CD4-positive, alpha-beta T cell treated with Interleukin-17A for 1 hour (primary cell): ENCODE measurements around the gene TP63.

ENCODE experiments used
- DNase-seq: peaks from one replicate; pipeline ENCODE4 v3.0.0-alpha.2; 2020

TP63 gene

GRCh38 chr3:189896533-189896932, 265.3 kb downstream of the TP63 start:
- no peak for DNase-seq

- no peak for DNase-seq
Measured at GRCh38 chr3:189897406-189897805, 266.2 kb downstream of the TP63 start.

DNA sequence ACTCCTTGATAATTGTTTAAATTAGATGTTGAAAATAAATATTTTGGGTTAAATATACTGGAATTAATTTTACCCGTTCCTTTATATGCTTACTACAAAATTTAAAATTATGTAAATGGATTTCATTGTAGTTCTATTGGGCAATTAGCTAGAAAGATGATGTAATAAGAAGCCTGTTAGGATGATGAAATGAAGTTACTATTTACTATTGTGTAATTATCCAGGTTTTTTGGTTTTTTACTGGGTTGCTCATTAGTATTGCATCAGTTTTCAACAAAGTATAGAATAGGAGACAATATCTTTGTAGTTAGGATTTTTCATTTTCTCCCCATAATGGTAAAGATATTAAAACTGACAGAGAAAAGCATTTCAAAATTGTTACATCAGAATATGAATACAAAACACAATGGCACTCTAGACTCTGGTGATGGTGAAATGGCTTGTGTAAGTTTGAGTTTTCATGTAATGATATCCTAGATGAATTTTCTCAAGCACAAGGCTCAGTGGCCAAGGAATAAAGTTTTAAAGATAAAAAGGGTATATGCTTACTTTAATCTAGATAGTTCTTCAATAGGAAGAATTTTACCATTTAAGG, 267.5 kb downstream of the TP63 start:
- no peak for DNase-seq

- no peak for DNase-seq
Measured at GRCh38 chr3:189899186-189899585, 268.0 kb downstream of the TP63 start.

- DNase-seq = no peak
Measured at GRCh38 chr3:189900578-189900977, 269.4 kb downstream of the TP63 start.

GRCh38 chr3:189901481-189901880, 270.3 kb downstream of the TP63 start:
- no peak for DNase-seq

- DNase-seq = no peak
Measured at GRCh38 chr3:189902230-189903186, 271.3 kb downstream of the TP63 start.

- no peak for DNase-seq
Measured at GRCh38 chr3:189903562-189904250, 272.5 kb downstream of the TP63 start.

- DNase-seq = no peak
Measured at GRCh38 chr3:189907803-189908202, 276.6 kb downstream of the TP63 start.

DNA sequence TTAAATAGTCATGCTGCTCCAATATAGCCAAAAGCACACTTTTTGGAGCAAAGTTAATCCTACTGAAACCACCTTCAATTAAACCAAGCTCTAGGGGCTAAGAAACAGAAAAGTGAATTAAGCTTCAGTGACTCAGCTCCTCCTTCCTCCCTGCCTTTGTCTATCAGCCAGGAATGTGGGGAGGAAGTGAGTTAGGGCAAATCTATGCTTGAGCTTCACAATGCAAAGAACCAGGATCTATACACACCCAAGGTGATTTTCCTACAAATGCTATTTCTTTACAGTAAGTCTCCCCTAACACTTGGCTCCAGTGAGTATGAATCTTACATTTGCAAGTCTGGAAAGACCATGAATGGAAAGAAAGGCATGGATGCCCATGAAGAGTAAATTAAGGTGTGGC, 277.5 kb downstream of the TP63 start:
- no peak for DNase-seq

- no peak for DNase-seq
Measured at GRCh38 chr3:189909139-189909538, 277.9 kb downstream of the TP63 start.

DNA sequence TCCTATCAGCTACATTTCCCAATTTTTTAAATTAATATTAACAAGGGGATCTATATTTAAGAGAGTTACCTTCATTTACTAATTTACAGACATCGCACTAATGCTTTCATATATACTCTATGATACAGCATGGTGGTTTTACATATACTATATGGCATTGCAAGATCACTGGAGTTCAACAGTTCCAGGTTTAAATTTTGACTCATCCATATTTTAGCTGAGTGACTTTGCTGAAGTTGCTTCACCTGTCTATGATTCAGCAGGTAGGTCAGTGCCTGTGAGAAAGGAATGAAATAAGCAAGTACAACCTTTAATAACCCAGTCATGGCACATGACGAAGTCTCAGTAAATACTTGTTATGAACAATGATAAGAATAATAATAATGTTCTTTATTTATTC, 278.4 kb downstream of the TP63 start:
- DNase-seq = no peak

DNA sequence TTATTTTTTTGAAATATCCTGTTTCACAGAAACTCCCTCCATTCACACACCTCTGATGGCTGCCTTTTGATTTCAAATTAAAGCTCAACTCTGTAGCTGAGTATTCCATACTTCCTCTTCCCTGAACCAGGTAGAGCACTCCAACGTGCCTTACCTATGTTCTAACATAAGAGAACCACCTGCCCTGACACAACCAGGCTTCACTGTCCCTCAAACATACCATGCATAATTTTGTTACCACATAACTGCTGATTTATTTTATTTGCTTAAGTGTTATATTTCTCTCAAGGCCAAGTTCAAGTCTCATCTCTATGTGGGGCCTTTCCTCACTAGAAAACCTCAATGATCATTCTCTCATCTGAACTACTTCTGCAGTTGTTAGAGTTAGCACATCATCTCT, 279.8 kb downstream of the TP63 start:
- no peak for DNase-seq

DNA sequence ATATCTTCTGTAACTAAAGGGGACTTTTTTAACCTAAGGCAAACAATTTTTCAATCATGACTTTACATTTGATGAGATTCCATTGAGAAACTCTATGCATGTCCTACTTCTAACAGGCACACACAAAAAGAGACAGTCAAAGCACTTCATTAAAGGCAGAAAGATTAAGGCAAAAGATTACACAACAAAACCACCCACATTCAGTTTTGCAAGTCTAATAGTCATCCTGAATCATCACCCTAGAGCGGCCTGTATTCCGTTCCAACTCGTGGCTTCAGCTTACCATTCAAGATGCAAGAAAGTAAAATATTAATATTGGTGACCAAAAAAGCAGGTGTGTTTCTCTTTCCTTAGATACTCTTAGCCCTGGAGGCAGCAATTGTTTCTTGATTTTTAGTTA, 283.6 kb downstream of the TP63 start:
- DNase-seq = no peak

DNA sequence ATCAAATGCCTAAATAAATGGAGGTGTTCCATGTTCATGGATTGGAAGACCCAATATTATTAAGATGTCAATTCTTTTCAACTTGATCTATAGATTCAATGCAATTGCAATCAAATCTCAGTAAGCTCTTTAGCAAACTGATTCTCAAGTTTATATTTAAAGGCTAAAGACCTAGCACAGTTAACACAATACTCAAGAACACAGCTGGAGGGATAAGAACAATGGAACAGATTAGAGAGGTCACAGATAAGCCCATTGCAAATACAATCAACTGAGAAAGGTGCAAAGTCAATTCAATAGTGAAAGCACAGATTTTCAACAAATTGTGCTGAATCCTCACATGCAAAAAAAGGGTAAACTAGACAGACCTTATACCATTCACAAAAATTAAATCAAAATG, 290.6 kb downstream of the TP63 start:
- DNase-seq = no peak

- DNase-seq = no peak
Measured at GRCh38 chr3:189927975-189928895, 297.0 kb downstream of the TP63 start.

DNA sequence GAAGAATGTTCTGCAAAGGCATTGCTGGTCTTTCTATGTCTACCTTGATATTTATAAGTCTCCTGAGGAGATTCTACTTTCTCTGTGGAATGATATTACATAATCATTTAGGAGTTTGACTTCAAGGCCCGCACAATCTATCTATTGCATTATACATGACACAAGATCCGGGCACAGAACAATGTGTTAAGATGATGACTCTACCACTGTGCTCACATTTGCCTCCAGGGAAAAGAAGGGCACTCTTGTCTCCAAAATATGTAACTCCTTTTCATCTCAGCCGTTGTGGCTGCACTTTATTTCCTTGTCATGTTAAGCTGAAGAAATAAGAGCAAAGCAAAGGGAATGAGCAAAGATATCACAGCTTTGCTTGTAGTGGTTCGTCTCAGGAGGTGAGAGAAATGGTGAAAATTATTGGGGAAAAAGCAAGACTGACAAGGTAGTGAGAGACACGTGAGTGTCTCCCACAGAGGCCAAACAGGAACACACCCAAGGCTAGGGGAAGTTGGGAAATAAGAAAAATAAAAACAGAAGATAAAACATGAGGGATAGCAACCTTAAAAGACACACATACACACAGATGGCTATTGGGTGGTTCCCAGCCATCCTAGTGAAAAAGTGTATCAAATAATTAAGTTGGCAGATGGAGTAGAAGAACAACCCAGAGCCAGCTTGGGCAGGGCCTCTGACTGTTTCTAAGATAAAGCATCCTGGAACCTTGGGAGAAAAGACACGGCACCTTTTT, 305.2 kb downstream of the TP63 start:
- no peak for DNase-seq

- DNase-seq = no peak
Measured at GRCh38 chr3:189937302-189938127, 306.3 kb downstream of the TP63 start.

GRCh38 chr3:189941125-189941524, 309.9 kb downstream of the TP63 start:
- no peak for DNase-seq

DNA sequence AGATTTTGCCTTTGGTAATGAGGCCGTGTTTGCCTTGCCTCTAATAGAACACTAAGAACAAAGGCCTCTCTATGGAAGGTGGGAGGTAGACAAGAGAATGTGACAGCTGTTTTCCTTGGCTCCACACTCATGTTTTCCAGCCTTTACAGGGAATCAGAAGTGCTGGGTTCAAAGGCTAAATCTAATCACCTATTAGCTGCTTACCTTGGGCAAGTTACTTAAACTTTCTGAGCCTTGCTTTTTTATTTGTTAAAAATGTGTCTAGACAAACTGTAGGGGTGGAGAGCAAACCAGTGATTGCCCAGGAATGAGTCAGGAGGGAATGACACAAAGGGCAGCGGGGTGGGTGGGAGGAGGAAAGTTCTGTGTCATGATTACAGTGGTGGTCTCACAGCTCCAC, 310.5 kb downstream of the TP63 start:
- DNase-seq = no peak

- no peak for DNase-seq
Measured at GRCh38 chr3:189942948-189943347, 311.8 kb downstream of the TP63 start.
